Liver (tissue), 3 donors: Measurements from ENCODE around the gene RSPH4A.

Experiments used
- CTCF ChIP-seq: fragments of 150-350 bp; IDR thresholded peaks from 2 replicates; pipeline ENCODE4 v1.5.1; 2017; ENCODE audit warnings: improper control_type of control experiment, low read depth, low read length; ENCODE audit not compliant: missing input control
- JUND ChIP-seq, 2 donors: IDR thresholded peaks; 2 replicates each; pipeline ENCODE4 v1.6.1; 2016; ENCODE audit warnings: antibody characterized with exemption in 2 of 2
- MAX ChIP-seq: IDR thresholded peaks from 2 replicates; pipeline ENCODE4 v1.6.1; 2016; ENCODE audit warnings: antibody characterized with exemption
- NR2F2 ChIP-seq: IDR thresholded peaks from 2 replicates; pipeline ENCODE4 v1.6.1; 2016; ENCODE audit warnings: antibody characterized with exemption
- RAD21 ChIP-seq, 2 donors: IDR thresholded peaks; 2 replicates each; pipeline ENCODE4 v1.6.1; 2016; ENCODE audit warnings: antibody characterized with exemption in 2 of 2, mild to moderate bottlenecking in 2 of 2
- REST ChIP-seq: IDR thresholded peaks from 2 replicates; pipeline ENCODE4 v1.6.1; 2016; ENCODE audit warnings: antibody characterized with exemption, mild to moderate bottlenecking
- RXRA ChIP-seq, 2 donors: IDR thresholded peaks; 2 replicates each; pipeline ENCODE4 v1.6.1; 2017 to 2018; ENCODE audit warnings: antibody characterized with exemption in 2 of 2, mild to moderate bottlenecking in 1 of 2
- SP1 ChIP-seq: IDR thresholded peaks from 2 replicates; pipeline ENCODE4 v1.6.1; 2018; ENCODE audit warnings: antibody characterized with exemption, mild to moderate bottlenecking
- TAF1 ChIP-seq: conservative IDR thresholded peaks from 2 replicates; pipeline ENCODE4 v1.6.1; 2016; ENCODE audit warnings: antibody characterized with exemption, mild to moderate bottlenecking
- YY1 ChIP-seq: IDR thresholded peaks from 2 replicates; pipeline ENCODE4 v1.6.1; 2016; ENCODE audit warnings: antibody characterized with exemption, mild to moderate bottlenecking
- ZBTB33 ChIP-seq: IDR thresholded peaks from 2 replicates; pipeline ENCODE4 v1.6.1; 2016; ENCODE audit warnings: antibody characterized with exemption
- donor health status: healthy.
- donor health status: healthy.

- TF ChIP-seq CTCF (no peak), ZBTB33 (no peak), SP1 (no peak), YY1 (no peak), RAD21 (IDR thresholded peaks at IDR 0.05) (no peak), MAX (no peak), REST (no peak), TAF1 (no peak), NR2F2 (no peak), RXRA (IDR thresholded peaks at IDR 0.05) (no peak), JUND (IDR thresholded peaks at IDR 0.05) (no peak)
These were observed 56.0 kb downstream of the RSPH4A start for GRCh38 chr6:116672306-116672705.
